ENCODE results near the gene PI4KA.
"Not testable (repeated sequence)": the region's sequence is repeated elsewhere in the genome, so short reads cannot be mapped to it uniquely, and the experiment has no call there.

PI4KA gene

DNA sequence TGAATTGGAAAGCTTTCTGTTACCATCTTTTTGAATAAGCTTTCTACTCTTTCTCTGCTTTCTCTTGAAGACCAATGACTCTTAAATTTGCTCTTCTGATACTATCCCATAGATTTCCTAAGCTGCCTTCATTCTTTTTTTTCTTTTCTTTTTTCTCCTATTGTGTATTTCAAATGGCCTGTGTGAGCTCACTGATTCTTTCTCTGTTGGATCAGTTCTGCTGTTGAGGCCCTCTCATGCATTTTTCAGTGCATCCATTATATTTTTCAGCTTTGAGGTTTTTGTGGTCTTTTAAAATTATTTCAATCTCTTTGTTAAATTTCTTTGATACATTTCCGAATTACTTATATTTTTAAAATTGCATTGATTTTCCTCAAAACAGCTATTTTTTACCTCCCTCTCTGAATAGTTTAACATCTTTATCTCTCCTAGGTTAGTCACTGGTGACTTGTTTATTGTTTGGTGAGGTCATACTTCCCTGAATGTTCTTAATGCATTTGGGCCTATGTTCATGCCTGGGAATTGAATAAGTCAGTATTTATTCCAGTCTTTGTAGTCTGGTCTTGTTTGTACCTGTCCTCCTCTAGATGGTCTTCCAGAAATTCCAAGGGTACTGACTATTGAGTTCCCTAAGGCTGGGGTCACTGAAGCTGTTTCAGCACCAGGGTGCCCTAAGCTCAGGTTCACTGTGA lies 195.3 kb downstream of the PI4KA start:
- DNase-seq (ENCODE audit: low read depth) = no peak

DNA sequence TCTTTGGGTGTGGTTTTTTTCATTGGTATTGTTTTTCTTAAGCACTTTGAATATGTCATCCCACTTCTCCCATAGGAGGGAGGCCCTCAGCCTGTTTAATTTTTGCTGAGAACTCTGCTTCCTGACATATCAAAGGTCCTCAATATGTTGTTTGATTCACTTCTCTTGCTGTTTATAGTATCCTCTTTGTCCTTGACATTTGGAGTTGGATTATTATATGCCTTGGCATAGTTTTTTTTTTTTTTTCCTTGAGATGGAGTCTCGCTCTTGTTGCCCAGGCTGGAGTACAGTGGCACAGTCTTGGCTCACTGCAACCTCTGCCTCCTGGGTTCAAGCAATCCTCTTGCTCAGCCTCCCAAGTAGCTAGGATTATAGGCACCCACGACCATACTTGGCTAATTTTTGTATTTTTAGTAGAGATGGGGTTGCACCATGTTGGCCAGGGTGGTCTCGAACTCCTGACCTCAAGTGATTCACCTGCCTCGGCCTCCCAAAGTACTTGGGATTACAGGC lies 196.0 kb downstream of the PI4KA start:
- DNase-seq (ENCODE audit: low read depth) = not testable (repeated sequence)

DNA sequence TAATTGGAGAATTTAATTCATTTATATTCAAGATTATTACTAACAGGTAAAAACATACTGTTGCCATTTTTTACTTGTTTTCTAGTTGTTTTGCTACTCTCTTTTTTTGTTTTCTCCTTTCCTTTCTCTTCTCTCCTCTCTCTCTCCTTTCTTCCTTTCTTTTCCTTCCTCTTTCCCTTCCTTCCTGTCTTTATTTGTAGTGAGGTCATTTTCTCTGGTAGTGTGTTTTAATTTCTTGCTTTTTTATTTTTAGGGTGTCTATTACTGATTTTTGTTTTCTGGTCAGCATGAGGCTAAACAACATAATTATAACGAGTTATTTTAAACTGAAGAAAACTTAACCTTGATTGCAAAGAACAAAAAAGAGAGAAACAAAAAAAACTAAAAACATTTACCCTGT lies 197.1 kb downstream of the PI4KA start:
- DNase-seq (ENCODE audit: low read depth) = no peak

DNA sequence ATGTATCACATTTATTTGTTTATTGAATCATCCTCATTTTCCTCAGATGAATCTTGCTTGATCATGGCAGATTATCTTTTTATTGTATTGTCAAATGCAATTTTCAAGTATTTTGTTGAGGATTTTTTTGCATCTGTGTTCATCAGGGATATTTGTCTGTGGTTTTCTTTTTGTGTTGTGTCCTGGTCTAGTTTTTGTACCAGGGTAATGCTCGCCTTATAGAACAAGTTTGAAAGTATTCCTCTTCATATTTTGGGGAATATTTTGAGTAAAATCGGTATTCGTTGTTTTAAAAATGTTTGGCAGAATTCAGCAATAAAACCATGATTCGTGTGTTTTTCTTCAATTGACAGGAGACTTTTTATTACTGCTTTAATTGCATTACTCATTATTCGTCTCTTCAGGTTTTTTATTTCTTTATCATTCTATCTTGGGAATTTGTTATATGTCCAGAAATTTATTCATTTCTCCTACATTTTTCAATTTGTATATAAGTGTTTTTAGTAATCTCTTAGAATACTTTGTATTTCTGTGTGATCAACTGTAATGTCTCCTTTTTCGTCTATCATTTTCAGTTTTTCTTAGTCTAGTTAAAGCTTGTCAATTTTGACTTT lies 198.1 kb downstream of the PI4KA start:
- DNase-seq (ENCODE audit: low read depth) = no peak

DNA sequence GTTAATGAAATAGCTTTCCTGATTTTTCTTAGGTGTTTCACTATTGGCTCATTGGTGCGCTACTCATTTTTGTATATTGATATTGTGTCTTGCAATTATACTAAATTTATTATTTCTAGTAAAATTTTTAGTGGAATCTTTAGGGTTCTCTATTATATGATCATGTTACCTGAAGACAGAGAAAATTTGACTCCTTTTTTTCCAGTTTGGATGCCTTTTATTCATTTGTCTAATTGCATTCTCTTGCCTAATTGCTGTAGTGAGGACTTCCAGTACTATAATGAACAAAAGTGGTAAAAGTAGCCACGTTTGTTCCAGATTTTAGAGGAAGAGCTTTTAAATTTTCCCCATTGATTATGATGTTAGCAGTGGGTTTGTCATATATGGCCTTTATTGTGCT lies 198.7 kb downstream of the PI4KA start:
- DNase-seq (ENCODE audit: low read depth) = no peak

DNA sequence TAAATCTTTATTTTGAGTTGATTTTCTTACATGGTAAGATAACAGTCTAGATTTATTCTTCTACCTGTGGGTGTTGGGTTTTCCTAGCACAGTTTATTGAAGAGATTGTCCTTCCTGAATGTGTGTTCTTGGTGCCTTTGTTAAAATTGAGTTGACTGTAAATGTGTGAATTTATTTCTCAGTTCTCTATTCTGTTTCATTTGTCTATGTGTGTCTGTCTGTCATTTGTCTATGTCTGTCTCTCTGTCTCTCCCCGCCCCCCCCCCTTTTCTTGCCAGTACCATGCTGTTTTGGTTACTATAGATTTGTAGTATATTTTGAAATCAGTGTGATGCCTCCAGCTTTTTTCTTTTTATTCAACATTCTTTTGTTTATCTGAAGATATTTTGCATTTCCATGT lies 199.4 kb downstream of the PI4KA start:
- no peak for DNase-seq (ENCODE audit: low read depth)

DNA sequence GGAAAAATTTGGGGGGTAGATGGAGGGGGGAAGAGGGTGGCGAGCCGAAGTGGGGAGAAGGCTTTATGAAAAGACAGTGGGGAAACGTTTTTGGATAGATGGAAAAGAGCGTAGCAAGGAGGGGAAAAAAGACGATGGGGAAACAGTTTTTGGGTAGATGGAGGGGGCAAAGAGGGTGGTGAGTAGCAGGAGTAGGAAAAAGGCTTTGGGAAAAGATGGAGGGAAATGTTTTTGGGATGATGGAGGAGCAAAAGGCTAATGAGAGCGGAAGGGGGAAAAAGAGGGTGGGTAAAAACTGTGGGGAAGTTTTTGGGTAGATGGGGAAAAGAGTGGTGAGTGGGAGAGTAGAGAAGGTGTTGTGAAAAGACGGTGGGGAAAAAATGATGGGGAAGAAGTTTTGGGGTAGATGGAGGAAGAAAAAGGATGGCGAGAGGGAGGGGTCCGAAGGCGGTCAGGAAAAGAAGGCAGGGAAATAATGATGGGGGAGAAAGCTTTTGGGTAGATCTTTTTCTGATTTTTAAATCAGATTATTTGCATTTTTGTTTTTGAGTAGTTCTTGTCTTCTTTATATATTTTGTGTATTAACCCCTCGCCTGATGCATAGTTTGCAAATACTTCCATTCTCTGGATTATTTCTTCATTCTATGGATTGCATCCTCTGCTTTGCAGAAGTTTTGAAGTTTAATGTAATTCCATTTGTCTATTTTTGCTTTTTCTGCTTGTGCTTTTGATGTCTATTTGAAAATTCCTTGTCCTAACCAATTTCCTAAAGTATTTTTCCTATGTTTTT lies 200.0 kb downstream of the PI4KA start:
- DNase-seq (ENCODE audit: low read depth) = no peak

DNA sequence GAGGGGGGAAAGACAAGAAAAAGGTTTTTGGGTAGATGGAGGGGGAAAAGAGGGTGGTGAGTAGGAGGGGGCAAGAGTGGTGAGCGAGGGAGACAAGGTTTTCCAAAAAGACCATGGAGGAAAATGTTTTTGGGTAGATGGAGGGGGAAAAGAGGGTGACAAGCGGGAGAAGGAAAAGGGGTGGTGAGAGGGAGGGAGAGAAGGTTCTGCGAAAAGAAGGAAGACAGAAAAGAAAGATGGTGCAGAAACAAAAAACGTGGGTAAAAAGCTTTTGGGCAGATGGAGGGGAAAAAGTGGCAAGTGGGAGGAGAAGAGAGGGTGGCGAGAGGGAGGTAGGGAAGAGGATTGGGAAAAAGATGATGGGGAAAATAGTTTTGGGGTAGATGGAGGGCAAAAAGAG lies 200.6 kb downstream of the PI4KA start:
- DNase-seq (ENCODE audit: low read depth) = no peak

All from activated T-cell treated with anti-CD3 and anti-CD28 coated beads for 24 hours (primary cell).